ENCODE measurements around the gene ETV3L. TPM values are rescaled to one million over a fixed set of nuclear protein-coding genes. Genes with fewer than 3 reads are reported as not detected.

Gene ETV3L
- polyA plus RNA-seq, 1 experiment = 0.07 TPM

DNA sequence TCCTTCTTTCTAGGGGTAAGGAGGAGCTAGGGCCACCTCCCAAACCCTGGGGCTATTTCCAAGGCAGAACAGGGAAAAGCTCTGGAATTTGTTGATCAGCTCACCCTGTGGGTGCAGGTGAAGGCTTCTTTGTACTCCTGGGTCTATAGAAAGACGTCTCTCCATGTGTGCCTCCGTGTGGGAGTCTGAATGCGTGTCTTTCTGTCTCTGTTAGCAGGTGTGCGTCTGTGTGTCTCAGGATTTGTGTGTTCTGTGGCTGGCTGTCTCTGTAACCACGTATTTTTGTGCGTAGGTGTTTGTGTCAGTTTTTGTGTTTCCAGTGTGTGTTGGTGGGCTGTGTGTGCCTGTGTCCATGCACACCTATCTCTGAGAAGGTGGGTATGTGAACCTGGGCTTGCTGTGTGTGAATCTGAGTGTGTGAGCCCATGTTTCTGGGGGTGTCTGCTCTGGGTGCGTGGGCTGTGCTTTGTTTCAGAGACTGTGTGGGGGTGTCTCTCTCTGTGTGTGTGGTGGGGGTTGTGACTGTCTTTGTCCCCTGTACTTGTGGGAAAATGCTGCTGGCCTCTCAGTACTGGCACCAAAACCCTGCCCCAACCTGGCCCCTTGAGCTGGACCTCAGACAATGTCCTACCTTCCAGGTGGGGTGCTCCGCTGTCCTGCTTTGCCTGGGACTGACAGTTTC, 12.7 kb upstream of the ETV3L start:
- peaks cover 12% of the 10 kb centered on the region for H3K27me3 ChIP-seq (ENCODE audit: control insufficient read depth, insufficient read depth, low read length)
- H3K9me3 ChIP-seq (ENCODE audit: control insufficient read depth, insufficient read depth, low read length) = no peaks in the 10 kb centered on the region; the same call in 1 of the 2 replicates
- no peak overlapping the region for H3K27ac ChIP-seq (ENCODE audit: low read depth, low read length)
- H3K4me3 ChIP-seq (ENCODE audit: low read depth, low read length) = no peak overlapping the region
- DNase-seq (ENCODE audit: low read depth, low spot score) = no peak
- CTCF ChIA-PET = no interaction called here
- POLR2A ChIA-PET = no interaction called here
- TF ChIP-seq, protein P1, sequence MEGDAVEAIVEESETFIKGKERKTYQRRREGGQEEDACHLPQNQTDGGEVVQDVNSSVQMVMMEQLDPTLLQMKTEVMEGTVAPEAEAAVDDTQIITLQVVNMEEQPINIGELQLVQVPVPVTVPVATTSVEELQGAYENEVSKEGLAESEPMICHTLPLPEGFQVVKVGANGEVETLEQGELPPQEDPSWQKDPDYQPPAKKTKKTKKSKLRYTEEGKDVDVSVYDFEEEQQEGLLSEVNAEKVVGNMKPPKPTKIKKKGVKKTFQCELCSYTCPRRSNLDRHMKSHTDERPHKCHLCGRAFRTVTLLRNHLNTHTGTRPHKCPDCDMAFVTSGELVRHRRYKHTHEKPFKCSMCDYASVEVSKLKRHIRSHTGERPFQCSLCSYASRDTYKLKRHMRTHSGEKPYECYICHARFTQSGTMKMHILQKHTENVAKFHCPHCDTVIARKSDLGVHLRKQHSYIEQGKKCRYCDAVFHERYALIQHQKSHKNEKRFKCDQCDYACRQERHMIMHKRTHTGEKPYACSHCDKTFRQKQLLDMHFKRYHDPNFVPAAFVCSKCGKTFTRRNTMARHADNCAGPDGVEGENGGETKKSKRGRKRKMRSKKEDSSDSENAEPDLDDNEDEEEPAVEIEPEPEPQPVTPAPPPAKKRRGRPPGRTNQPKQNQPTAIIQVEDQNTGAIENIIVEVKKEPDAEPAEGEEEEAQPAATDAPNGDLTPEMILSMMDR (IDR thresholded peaks at IDR 0.05; ENCODE audit: low read depth, low read length) = no peak

DNA sequence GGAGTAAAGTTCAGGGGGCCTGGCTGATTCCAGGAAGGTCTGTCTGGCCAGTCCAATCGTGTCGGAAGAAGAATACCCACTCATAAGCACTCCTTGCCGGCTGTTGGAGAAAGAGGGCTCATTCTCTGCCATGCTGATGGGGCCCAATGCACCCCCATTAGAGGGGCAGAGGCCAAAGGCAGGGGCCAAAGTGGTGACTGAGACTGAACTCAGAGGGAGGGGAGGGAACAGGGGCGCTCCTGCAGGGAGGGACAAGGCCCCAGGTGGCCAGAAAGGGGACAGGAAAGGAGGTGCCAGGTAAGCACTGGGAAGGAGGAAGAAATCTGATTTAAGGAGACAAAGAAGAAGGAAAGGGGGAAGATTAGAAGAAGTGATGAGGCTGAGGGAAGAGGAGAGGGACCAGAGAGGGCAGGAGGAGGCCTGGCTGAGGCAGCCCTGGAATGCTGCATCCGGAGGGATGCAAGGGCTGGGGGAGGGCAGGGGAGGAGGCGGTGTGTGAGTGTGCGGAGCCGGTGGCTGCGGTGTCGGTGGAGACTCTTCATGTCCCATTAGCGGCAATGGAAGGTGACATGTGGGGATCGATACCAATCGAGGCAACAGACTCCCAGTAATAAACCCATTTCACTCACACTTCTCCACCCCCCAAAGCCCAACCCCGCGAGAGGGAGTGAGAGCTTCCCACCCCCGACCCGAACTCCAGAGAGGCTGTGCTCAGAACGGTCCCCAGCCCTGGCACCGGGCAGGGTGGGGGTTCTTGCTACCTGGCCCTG, 12.0 kb upstream of the ETV3L start:
- peaks cover 12% of the 10 kb centered on the region for H3K27me3 ChIP-seq (ENCODE audit: control insufficient read depth, insufficient read depth, low read length)
- ChIA-PET POLR2A (interaction anchor here (0.5 kb wide), 1 partner anchor 31 kb away, joined by 3 read pairs; no protein-coding TSS in a partner anchor), CTCF (interaction anchor here (2.2 to 2.8 kb wide), 2 partner anchors 21 to 44 kb away, joined by 12 to 18 read pairs; no protein-coding TSS in a partner anchor)
- H3K9me3 ChIP-seq (ENCODE audit: control insufficient read depth, insufficient read depth, low read length) = no peaks in the 10 kb centered on the region; the same call in 1 of the 2 replicates
- H3K4me3 ChIP-seq (ENCODE audit: low read depth, low read length) = no peak overlapping the region
- no peak overlapping the region for H3K27ac ChIP-seq (ENCODE audit: low read depth, low read length)
- TF ChIP-seq, protein P1 (IDR thresholded peaks at IDR 0.05; ENCODE audit: low read depth, low read length) = no peak
- no peak for DNase-seq (ENCODE audit: low read depth, low spot score)

DNA sequence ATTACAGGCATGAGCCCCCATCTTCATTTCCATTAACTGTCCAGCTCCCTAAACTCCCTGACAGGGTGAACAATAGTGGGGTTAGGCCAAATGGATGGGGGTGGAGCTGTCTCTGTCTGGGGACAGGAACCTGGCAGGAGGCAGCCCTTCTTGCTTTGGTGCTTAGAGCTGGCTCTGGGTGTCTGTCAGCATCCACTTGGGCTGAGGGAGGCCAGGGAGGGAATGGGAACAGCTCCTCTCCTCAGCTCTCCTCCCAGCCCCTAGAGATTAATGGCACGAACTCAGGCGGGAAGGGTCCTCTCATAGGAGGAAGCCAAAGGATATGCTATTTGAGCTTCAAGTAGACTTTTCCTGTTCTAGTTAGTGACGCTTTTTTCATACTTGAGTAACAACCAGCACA, 11.1 kb upstream of the ETV3L start:
- TF ChIP-seq, protein P1 (IDR thresholded peaks at IDR 0.05; ENCODE audit: low read depth, low read length) = no peak
- POLR2A ChIA-PET = no interaction called here
- no peaks in the 10 kb centered on the region; the same call in 1 of the 2 replicates for H3K9me3 ChIP-seq (ENCODE audit: control insufficient read depth, insufficient read depth, low read length)
- no peak for DNase-seq (ENCODE audit: low read depth, low spot score)
- CTCF ChIA-PET = interaction anchor here (0.6 to 2.8 kb wide), 3 partner anchors 17 to 45 kb away, joined by 6 to 18 read pairs (median 12); no protein-coding TSS in a partner anchor
- no peak overlapping the region for H3K4me3 ChIP-seq (ENCODE audit: low read depth, low read length)
- no peak overlapping the region for H3K27ac ChIP-seq (ENCODE audit: low read depth, low read length)
- peaks cover 12% of the 10 kb centered on the region for H3K27me3 ChIP-seq (ENCODE audit: control insufficient read depth, insufficient read depth, low read length)

DNA sequence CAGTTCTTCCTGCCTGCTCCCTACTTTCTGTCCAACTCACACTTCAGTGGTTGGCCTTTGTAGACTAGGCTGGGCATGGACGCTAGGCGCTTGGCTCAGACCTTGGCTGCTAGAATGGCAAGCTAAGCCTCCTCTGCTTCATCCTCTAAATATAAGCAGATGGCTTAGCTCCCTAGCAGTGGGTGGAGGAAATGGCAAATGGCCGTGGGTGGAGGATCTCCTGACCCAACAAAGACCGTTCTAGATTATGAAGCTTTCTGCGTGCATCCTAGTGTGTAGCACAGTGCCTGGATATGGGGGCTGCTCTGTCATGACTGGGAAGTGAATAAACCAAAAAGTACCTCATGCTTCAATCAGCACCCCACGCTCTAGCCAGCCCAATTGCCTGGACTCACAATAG, 10.4 kb upstream of the ETV3L start:
- H3K27me3 ChIP-seq (ENCODE audit: control insufficient read depth, insufficient read depth, low read length) = peaks cover 12% of the 10 kb centered on the region
- CTCF ChIA-PET = interaction anchor here (0.6 to 2.8 kb wide), 3 partner anchors 20 to 385 kb away, joined by 4 to 18 read pairs (median 12); no protein-coding TSS in a partner anchor
- H3K4me3 ChIP-seq (ENCODE audit: low read depth, low read length) = no peak overlapping the region
- POLR2A ChIA-PET = no interaction called here
- no peak overlapping the region for H3K27ac ChIP-seq (ENCODE audit: low read depth, low read length)
- TF ChIP-seq, protein P1 (IDR thresholded peaks at IDR 0.05; ENCODE audit: low read depth, low read length) = no peak
- H3K9me3 ChIP-seq (ENCODE audit: control insufficient read depth, insufficient read depth, low read length) = no peaks in the 10 kb centered on the region; the same call in 1 of the 2 replicates
- DNase-seq (ENCODE audit: low read depth, low spot score) = no peak
